GM04504 (cell line): ENCODE measurements around the gene AZIN2.
"Not testable (repeated sequence)": the region's sequence is repeated elsewhere in the genome, so short reads cannot be mapped to it uniquely, and the experiment has no call there.

Experiments
- DNase-seq: peaks from one replicate; pipeline ENCODE4 v3.0.0-alpha.2; 2012; ENCODE audit warnings: low read depth

AZIN2 gene

GRCh38 chr1:33127001-33127823 is 46.3 kb downstream of the AZIN2 start:
- DNase-seq = peak; percentile 99

DNA sequence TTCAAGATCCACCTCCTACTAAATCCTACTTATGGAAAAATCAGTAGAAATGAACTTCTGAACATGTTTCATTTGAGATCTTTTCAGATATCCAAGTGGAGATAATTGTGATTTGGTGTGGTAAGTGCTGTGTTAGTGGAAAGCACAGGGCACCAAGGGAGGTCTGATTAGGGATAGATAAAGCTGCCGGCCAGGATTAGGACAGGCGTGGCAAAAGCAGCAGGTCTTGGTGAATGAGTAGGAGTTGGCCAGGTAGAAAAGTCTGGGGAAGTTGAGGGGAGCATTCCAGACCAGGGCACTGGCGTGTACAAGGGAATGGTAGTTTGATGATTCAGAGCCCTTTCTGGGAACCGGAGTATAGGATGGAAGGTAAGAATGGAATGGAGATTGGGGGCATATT is 47.8 kb downstream of the AZIN2 start:
- DNase-seq = no peak

GRCh38 chr1:33130297-33130696 is 49.3 kb downstream of the AZIN2 start:
- DNase-seq = no peak

DNA sequence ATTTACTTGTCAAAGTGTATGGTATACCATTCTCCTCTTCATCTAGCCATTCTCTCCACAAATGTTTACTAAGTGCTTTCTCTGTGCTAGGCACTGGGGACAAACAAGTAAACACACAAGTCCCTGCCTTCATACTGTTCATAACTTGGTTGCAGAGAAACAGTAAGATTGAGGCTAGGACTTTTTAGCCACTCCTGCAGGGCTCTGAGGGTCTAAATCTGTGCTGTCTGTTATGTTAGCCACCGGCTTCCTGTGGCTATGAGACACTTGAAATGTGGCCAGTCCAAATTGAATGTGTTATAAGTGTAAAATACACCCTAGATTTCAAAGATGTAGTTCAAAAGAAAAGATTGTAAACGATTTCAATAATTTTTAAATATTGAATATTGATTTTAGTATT is 50.2 kb downstream of the AZIN2 start:
- no peak for DNase-seq

DNA sequence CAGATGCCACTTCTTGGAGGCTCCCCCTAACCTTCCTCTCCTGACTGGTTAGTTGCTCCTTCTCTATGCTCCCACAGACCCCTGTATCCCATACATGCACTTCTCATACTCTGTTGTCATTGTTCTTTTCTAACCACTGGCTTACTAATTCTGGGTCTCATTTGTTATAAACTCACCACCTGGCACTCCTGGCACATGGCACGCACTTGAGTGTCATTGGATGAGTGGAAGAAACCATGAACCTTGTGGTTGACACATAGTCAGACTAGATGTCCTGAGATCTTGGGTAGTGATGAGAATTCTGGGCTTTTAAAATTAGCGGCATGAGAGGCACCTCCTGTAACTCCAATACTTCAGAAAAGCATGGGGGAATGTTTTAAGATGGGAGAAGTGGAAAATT is 51.6 kb downstream of the AZIN2 start:
- DNase-seq = no peak

- DNase-seq = no peak
Measured at GRCh38 chr1:33133478-33134105, 52.6 kb downstream of the AZIN2 start.

DNA sequence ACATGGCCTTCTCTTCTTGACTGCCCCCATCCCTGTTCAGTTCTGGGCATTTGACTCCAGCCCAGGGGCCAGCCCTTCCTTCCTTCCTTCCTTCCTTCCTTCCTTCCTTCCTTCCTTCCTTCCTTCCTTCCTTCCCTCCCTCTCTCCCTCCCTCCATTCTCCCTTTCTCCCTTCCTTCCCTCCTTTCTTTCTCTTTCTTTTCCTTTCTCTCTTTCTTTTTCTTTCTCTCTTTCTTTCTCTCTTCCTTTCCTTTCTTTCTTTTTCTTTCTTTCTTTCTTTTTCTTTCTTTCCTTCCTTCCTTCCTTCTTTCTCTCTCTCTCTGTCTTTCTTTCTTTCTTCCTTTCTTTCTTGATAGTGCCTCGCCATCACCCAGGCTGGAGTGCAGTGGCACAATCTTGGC is 55.1 kb downstream of the AZIN2 start:
- DNase-seq = not testable (repeated sequence)

DNA sequence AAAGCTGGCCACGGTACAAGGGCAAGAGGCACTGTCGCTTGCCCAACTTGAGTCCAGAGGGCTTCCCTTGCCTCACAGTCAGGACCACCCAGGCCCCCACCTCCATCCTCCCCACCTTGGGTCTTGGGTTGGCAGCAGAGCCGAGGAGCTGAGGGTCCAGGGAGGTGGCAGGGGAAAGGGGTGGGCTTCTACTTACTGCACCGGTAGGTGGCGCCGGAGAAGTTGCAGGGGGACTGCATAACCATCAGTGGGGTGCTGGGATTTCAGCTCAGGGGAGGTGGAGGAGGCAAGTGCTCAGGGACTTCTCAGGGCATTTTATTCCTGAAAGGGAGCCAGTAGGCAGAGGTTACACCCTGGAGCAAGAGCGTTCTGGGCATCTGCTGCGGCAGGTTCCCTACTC is 56.8 kb downstream of the AZIN2 start:
- no peak for DNase-seq

GRCh38 chr1:33140153-33141149 is 59.5 kb downstream of the AZIN2 start:
- DNase-seq = no peak

GRCh38 chr1:33141216-33141615 is 60.3 kb downstream of the AZIN2 start:
- no peak for DNase-seq

DNA sequence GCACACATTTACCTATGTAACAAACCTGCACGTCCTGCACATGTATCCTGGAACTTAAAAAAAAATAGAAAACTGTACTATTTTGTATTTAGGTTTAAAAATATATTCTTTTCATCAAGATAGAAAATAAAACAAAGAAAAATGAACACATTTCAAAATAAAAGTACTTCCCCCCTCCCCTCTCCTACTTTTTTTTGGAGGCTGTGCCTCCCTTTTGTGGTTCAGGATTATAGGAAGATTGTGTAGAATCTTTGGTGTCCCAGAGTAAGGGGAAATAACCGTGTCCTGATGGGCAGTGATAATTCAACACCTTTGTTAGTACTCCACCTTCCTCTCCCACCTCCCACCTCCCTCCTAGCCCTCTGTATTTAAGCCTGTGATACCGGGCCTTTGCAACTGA is 60.8 kb downstream of the AZIN2 start:
- DNase-seq = no peak

GRCh38 chr1:33142483-33143064 is 61.6 kb downstream of the AZIN2 start:
- no peak for DNase-seq

- DNase-seq = no peak
Measured at GRCh38 chr1:33143176-33143575, 62.2 kb downstream of the AZIN2 start.

- no peak for DNase-seq
Measured at GRCh38 chr1:33143698-33144097, 62.7 kb downstream of the AZIN2 start.

DNA sequence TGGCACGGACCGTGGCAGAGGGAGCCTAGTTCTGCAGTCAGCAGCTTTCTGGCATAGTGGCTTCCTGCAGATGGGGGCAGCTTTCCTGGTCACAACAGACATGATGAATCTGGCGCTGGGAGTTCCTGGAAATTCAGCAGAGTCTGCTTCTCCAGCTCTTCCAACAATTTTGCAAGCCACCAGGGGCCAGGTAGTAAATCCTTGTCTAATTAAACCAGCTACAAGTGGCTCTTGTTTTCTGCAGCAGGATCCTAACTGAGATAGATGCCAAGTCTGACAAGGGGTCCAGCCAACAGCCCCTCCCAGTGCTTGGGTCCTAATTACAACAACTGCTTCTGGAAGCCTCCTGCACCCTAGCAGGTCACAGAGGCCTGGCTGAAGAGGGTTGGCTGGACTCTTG is 65.0 kb downstream of the AZIN2 start:
- DNase-seq = no peak

- no peak for DNase-seq
Measured at GRCh38 chr1:33147275-33147996, 66.5 kb downstream of the AZIN2 start.

DNA sequence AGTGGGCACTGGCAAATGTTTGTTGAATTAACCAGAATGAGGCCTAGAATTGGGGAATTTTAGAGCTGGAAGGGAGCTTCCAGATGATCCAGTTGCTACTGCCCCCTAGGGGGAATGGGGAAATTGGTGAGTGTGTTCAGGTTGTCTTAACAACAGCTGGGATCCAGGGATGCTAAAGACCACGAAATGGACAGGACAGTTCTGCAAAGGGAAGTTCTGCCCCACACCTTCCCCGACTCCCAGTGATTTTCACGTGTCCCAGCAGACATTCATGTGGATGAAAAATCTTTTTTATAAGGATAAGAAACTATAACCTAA is 67.0 kb downstream of the AZIN2 start:
- DNase-seq = no peak

- no peak for DNase-seq
Measured at GRCh38 chr1:33148615-33149014, 67.7 kb downstream of the AZIN2 start.

- DNase-seq = no peak
Measured at GRCh38 chr1:33149453-33150190, 68.7 kb downstream of the AZIN2 start.

- DNase-seq = no peak
Measured at GRCh38 chr1:33150522-33150921, 69.6 kb downstream of the AZIN2 start.

GRCh38 chr1:33151116-33151515 is 70.2 kb downstream of the AZIN2 start:
- no peak for DNase-seq
